GM23338 (cell line): ENCODE data around the gene CISD1. TPM values are rescaled to one million over a fixed set of nuclear protein-coding genes. Genes with fewer than 3 reads are reported as not detected.
"Not testable (repeated sequence)": the region's sequence is repeated elsewhere in the genome, so short reads cannot be mapped to it uniquely, and the experiment has no call there.

Experiments used
- ATAC-seq: fragments of 200-7000 bp; cut with Tn5 transposase; 3 replicates; pipeline ENCODE4 v1.9.1; 2020
- DNase-seq: peaks from one replicate; pipeline ENCODE4 v3.0.0-alpha.2; 2015; ENCODE audit warnings: low spot score
- H2AFZ ChIP-seq: fragments of 200-600 bp; sonication (generic); 2 replicates; pipeline ENCODE4 v1.8.0; 2016; ENCODE audit warnings: antibody characterized with exemption, mild to moderate bottlenecking, moderate library complexity
- H3F3A ChIP-seq: fragments of 200-600 bp; sonication (generic); replicated peaks from 2 replicates; pipeline ENCODE4 v1.8.0; 2017; ENCODE audit warnings: antibody characterized with exemption, mixed run types, low read depth
- H3K27ac ChIP-seq: fragments of 200-600 bp; sonication (generic); 2 replicates; pipeline ENCODE4 v1.6.1; 2016; ENCODE audit warnings: low read depth
- H3K27me3 ChIP-seq: fragments of 200-600 bp; sonication (generic); 2 replicates; pipeline ENCODE4 v1.8.0; 2016; ENCODE audit warnings: mild to moderate bottlenecking, mixed run types, moderate library complexity; ENCODE audit not compliant: insufficient read depth
- H3K36me3 ChIP-seq: fragments of 200-600 bp; sonication (generic); 2 replicates; pipeline ENCODE4 v1.8.0; 2016; ENCODE audit warnings: mild to moderate bottlenecking; ENCODE audit not compliant: insufficient read depth
- H3K4me1 ChIP-seq: fragments of 200-600 bp; sonication (generic); 2 replicates; pipeline ENCODE4 v1.8.0; 2016; ENCODE audit warnings: mild to moderate bottlenecking, moderate library complexity; ENCODE audit not compliant: insufficient read depth
- H3K4me2 ChIP-seq: fragments of 200-600 bp; sonication (generic); 2 replicates; pipeline ENCODE4 v1.7.1; 2017; ENCODE audit warnings: mixed run types
- H3K4me3 ChIP-seq: fragments of 200-600 bp; sonication (generic); 2 replicates; pipeline ENCODE4 v1.6.1; 2016; ENCODE audit warnings: mixed run types
- H3K79me2 ChIP-seq: fragments of 200-600 bp; sonication (generic); replicated peaks from 2 replicates; pipeline ENCODE4 v1.8.0; 2017; ENCODE audit warnings: mild to moderate bottlenecking; ENCODE audit not compliant: insufficient read depth
- H3K9me2 ChIP-seq: fragments of 200-600 bp; sonication (generic); 2 replicates; pipeline ENCODE4 v1.8.0; 2017; ENCODE audit not compliant: insufficient read depth
- H4K20me1 ChIP-seq: fragments of 200-600 bp; sonication (generic); replicated peaks from 2 replicates; pipeline ENCODE4 v1.8.0; 2017; ENCODE audit warnings: mild to moderate bottlenecking; ENCODE audit not compliant: insufficient read depth
- H3K27ac Mint-ChIP-seq: 2 replicates; pipeline ENCODE4 v1.8.0; 2020; ENCODE audit warnings: inconsistent platforms, mild to moderate bottlenecking, moderate library complexity, mixed read lengths
- H3K27me3 Mint-ChIP-seq: 3 replicates; pipeline ENCODE4 v1.8.0; 2022; ENCODE audit warnings: low read depth, mild to moderate bottlenecking, moderate library complexity, mixed read lengths, inconsistent platforms; ENCODE audit not compliant: insufficient read depth, poor library complexity
- H3K36me3 Mint-ChIP-seq: 3 replicates; pipeline ENCODE4 v1.8.0; 2021; ENCODE audit warnings: low read depth, mild to moderate bottlenecking, inconsistent platforms, moderate library complexity, mixed read lengths
- H3K4me1 Mint-ChIP-seq: 3 replicates; pipeline ENCODE4 v1.8.0; 2020; ENCODE audit warnings: mild to moderate bottlenecking, inconsistent platforms, mixed read lengths
- H3K4me3 Mint-ChIP-seq: 3 replicates; pipeline ENCODE4 v1.8.0; 2021; ENCODE audit warnings: moderate library complexity, mild to moderate bottlenecking, inconsistent platforms, mixed read lengths
- H3K9me3 Mint-ChIP-seq: 3 replicates; pipeline ENCODE4 v1.8.0; 2020; ENCODE audit warnings: moderate library complexity, mild to moderate bottlenecking, inconsistent platforms, mixed read lengths
- CREB1 ChIP-seq: fragments of 250-450 bp; sonication (Bioruptor Pico); IDR thresholded peaks from 2 replicates; pipeline ENCODE4 v1.5.0; 2020; ENCODE audit warnings: low read depth, mild to moderate bottlenecking, moderate library complexity
- ETS1 ChIP-seq: IDR thresholded peaks from 2 replicates; pipeline ENCODE4 v1.6.1; 2016; ENCODE audit warnings: antibody characterized with exemption
- EZH2phosphoT487 ChIP-seq: fragments of 200-600 bp; sonication (generic); IDR thresholded peaks from one replicate; pipeline ENCODE4 v1.8.1; 2018; ENCODE audit warnings: antibody characterized with exemption; ENCODE audit not compliant: unreplicated experiment
- ZNF114 ChIP-seq: fragments of 250-450 bp; sonication (Bioruptor Pico); IDR thresholded peaks from 2 replicates; pipeline ENCODE4 v1.5.0; 2020; ENCODE audit warnings: mild to moderate bottlenecking, moderate library complexity
- ZNF331 ChIP-seq: fragments of 250-450 bp; sonication (Bioruptor Pico); IDR thresholded peaks from 2 replicates; pipeline ENCODE4 v1.5.0; 2020; ENCODE audit warnings: low read depth, mild to moderate bottlenecking, moderate library complexity
- polyA plus RNA-seq: library from polyadenylated mRNA; unstranded; fragments of >200 nt; fragmentation: Nextera tagmentation; extraction: Ambion mirVana; gene quantifications from 2 replicates; pipeline ENCODE4 v1.2.1, GENCODE V29; 2016
- total RNA-seq: library from RNA; depleted of rRNA; stranded (reverse); fragments of >200 nt; shearing (Covaris generic); gene quantifications from 2 replicates; pipeline ENCODE4 v1.2.3, GENCODE V29; 2014
- TF ChIP-seq, protein P1 (sequence below): fragments of 250-450 bp; sonication (Bioruptor Pico); IDR thresholded peaks from 2 replicates; pipeline ENCODE4 v1.5.0; 2020; ENCODE audit warnings: mild to moderate bottlenecking, moderate library complexity

Gene CISD1
- total and polyA plus RNA-seq, 2 experiments from 2014 or later, result 19.9 to 99.9 TPM

GRCh38 chr10:58254644-58255043, 14.3 kb upstream of the CISD1 start:
- no peaks in the 10 kb centered on the region for H3K9me2 ChIP-seq
- no peaks in the 10 kb centered on the region for H3K27me3 ChIP-seq
- no peak overlapping the region for H3K27ac ChIP-seq
- no peak for TF ChIP-seq EZH2phosphoT487
- no peak for TF ChIP-seq ETS1
- no peak for TF ChIP-seq ZNF114
- no peak overlapping the region for H3K4me2 ChIP-seq
- peaks cover 11% of the 10 kb centered on the region for H3K4me1 Mint-ChIP-seq
- peaks cover 16% of the 10 kb centered on the region; the same call in 1 of the 2 replicates for H3K36me3 ChIP-seq
- H2AFZ ChIP-seq, result no peak overlapping the region
- no peak overlapping the region for H3K4me3 ChIP-seq
- H3K4me3 Mint-ChIP-seq, result no peak overlapping the region
- ATAC-seq (no peak), DNase-seq (no peak)
- 0 out of 2 replicates have a peak, but pooled peaks cover 13% of the 10 kb centered on the region for H3K4me1 ChIP-seq
- peaks cover 38% of the 10 kb centered on the region for H3K79me2 ChIP-seq
- H3K27ac Mint-ChIP-seq, result no peak overlapping the region
- H3F3A ChIP-seq, result no peaks in the 10 kb centered on the region
- no peaks in the 10 kb centered on the region for H4K20me1 ChIP-seq
- H3K9me3 Mint-ChIP-seq, result peaks cover 59% of the 10 kb centered on the region
- H3K36me3 Mint-ChIP-seq, result peaks cover 63% of the 10 kb centered on the region
- H3K27me3 Mint-ChIP-seq, result peaks cover 11% of the 10 kb centered on the region

- H3K9me2 ChIP-seq, H3K27ac Mint-ChIP-seq, H3K4me3 ChIP-seq, H3K4me1 Mint-ChIP-seq, H3K4me1 ChIP-seq, H2AFZ ChIP-seq, H3K4me2 ChIP-seq, H3K4me3 Mint-ChIP-seq, H3K27ac ChIP-seq, ATAC-seq, H3F3A ChIP-seq, H3K27me3 ChIP-seq, H4K20me1 ChIP-seq: not testable (repeated sequence)
- TF ChIP-seq, protein P1, sequence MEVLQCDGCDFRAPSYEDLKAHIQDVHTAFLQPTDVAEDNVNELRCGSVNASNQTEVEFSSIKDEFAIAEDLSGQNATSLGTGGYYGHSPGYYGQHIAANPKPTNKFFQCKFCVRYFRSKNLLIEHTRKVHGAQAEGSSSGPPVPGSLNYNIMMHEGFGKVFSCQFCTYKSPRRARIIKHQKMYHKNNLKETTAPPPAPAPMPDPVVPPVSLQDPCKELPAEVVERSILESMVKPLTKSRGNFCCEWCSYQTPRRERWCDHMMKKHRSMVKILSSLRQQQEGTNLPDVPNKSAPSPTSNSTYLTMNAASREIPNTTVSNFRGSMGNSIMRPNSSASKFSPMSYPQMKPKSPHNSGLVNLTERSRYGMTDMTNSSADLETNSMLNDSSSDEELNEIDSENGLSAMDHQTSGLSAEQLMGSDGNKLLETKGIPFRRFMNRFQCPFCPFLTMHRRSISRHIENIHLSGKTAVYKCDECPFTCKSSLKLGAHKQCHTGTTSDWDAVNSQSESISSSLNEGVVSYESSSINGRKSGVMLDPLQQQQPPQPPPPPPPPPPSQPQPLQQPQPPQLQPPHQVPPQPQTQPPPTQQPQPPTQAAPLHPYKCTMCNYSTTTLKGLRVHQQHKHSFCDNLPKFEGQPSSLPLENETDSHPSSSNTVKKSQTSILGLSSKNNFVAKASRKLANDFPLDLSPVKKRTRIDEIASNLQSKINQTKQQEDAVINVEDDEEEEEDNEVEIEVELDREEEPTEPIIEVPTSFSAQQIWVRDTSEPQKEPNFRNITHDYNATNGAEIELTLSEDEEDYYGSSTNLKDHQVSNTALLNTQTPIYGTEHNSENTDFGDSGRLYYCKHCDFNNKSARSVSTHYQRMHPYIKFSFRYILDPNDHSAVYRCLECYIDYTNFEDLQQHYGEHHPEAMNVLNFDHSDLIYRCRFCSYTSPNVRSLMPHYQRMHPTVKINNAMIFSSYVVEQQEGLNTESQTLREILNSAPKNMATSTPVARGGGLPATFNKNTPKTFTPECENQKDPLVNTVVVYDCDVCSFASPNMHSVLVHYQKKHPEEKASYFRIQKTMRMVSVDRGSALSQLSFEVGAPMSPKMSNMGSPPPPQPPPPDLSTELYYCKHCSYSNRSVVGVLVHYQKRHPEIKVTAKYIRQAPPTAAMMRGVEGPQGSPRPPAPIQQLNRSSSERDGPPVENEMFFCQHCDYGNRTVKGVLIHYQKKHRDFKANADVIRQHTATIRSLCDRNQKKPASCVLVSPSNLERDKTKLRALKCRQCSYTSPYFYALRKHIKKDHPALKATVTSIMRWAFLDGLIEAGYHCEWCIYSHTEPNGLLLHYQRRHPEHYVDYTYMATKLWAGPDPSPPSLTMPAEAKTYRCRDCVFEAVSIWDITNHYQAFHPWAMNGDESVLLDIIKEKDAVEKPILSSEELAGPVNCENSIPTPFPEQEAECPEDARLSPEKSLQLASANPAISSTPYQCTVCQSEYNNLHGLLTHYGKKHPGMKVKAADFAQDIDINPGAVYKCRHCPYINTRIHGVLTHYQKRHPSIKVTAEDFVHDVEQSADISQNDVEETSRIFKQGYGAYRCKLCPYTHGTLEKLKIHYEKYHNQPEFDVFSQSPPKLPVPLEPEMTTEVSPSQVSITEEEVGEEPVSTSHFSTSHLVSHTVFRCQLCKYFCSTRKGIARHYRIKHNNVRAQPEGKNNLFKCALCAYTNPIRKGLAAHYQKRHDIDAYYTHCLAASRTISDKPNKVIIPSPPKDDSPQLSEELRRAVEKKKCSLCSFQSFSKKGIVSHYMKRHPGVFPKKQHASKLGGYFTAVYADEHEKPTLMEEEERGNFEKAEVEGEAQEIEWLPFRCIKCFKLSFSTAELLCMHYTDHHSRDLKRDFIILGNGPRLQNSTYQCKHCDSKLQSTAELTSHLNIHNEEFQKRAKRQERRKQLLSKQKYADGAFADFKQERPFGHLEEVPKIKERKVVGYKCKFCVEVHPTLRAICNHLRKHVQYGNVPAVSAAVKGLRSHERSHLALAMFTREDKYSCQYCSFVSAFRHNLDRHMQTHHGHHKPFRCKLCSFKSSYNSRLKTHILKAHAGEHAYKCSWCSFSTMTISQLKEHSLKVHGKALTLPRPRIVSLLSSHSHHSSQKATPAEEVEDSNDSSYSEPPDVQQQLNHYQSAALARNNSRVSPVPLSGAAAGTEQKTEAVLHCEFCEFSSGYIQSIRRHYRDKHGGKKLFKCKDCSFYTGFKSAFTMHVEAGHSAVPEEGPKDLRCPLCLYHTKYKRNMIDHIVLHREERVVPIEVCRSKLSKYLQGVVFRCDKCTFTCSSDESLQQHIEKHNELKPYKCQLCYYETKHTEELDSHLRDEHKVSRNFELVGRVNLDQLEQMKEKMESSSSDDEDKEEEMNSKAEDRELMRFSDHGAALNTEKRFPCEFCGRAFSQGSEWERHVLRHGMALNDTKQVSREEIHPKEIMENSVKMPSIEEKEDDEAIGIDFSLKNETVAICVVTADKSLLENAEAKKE (CRISPR knock-in tag), result peak; percentile 57; the same call in 1 of the 2 replicates
- TF ChIP-seq CREB1 (CRISPR knock-in tag) (peak; percentile 43; the same call in 1 of the 2 replicates), ZNF331 (peak; percentile 43; the same call in 1 of the 2 replicates)
- DNase-seq, result peak; percentile 62
- H3K79me2 ChIP-seq, result peaks cover 54% of the 10 kb centered on the region
- Mint-ChIP-seq H3K9me3 (peaks cover 59% of the 10 kb centered on the region), H3K36me3 (peaks cover 63% of the 10 kb centered on the region), H3K27me3 (peaks cover 11% of the 10 kb centered on the region)
- peaks cover 16% of the 10 kb centered on the region; the same call in 1 of the 2 replicates for H3K36me3 ChIP-seq
Measured at GRCh38 chr10:58256013-58256780, 12.8 kb upstream of the CISD1 start.
